Vagina (tissue), 2 donors: ENCODE measurements around the gene RABEP2.

ENCODE experiments used
- POLR2A ChIP-seq, 2 donors: fragments of 450-650 bp; IDR thresholded peaks; one replicate each; pipeline ENCODE4 v1.6.1; 2017; ENCODE audit warnings: antibody characterized with exemption in 2 of 2, mild to moderate bottlenecking in 2 of 2, moderate library complexity in 2 of 2
- POLR2AphosphoS5 ChIP-seq, 2 donors: sonication (generic); formaldehyde crosslinking; IDR thresholded peaks; one replicate each; pipeline ENCODE4 v1.9.0; 2017; ENCODE audit warnings: antibody characterized with exemption in 2 of 2, mild to moderate bottlenecking in 2 of 2, low read depth in 1 of 2; ENCODE audit not compliant: insufficient read depth in 1 of 2
- TF ChIP-seq, protein P1 (sequence below), 3 experiments: fragments of 450-650 bp in 2 of 3; fragments of 200-600 bp in 1 of 3; sonication (generic) in 1 of 3; IDR thresholded peaks; one replicate each; pipeline ENCODE4 v1.5.1; 2017 to 2019; ENCODE audit warnings: antibody characterized with exemption in 3 of 3, mild to moderate bottlenecking in 2 of 3, moderate library complexity in 2 of 3

DNA sequence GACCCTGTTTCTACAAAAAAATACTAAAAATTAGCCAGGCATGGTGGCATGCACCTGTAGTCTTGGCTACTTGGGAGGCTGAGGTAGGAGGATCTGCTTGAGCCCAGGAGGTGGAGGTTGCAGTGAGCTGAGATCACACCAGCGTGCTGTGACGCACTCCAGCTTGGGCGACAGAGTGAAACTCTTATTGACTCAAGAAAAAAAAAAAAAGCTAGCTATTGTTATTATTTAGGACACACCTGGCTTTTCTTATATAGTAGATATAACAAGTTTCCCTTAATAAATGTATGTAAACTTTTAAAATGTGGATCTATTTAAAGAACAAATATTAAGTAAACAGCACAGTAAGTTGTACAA is 1.8 kb downstream of the RABEP2 start:
- TF ChIP-seq POLR2AphosphoS5 (IDR thresholded peaks at IDR 0.05; ENCODE audit: insufficient read depth in 1 of 2, low read depth in 1 of 2) (no peak), POLR2A (IDR thresholded peaks at IDR 0.05) (no peak)
- TF ChIP-seq, protein P1, sequence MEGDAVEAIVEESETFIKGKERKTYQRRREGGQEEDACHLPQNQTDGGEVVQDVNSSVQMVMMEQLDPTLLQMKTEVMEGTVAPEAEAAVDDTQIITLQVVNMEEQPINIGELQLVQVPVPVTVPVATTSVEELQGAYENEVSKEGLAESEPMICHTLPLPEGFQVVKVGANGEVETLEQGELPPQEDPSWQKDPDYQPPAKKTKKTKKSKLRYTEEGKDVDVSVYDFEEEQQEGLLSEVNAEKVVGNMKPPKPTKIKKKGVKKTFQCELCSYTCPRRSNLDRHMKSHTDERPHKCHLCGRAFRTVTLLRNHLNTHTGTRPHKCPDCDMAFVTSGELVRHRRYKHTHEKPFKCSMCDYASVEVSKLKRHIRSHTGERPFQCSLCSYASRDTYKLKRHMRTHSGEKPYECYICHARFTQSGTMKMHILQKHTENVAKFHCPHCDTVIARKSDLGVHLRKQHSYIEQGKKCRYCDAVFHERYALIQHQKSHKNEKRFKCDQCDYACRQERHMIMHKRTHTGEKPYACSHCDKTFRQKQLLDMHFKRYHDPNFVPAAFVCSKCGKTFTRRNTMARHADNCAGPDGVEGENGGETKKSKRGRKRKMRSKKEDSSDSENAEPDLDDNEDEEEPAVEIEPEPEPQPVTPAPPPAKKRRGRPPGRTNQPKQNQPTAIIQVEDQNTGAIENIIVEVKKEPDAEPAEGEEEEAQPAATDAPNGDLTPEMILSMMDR (IDR thresholded peaks at IDR 0.05) = no peak
